SK-N-SH treated with all-trans-retinoic acid at 6 μM for 48 hours (cell line): ENCODE data around the gene JPH3.

Experiments used
- ARNTL ChIP-seq: fragments of 450-650 bp; formaldehyde crosslinking; IDR thresholded peaks from 2 replicates; pipeline ENCODE4 v1.5.0; 2020; ENCODE audit warnings: low read depth, mild to moderate bottlenecking, moderate library complexity, borderline replicate concordance
- BACH2 ChIP-seq: fragments of 250-450 bp; sonication (Bioruptor Pico); IDR thresholded peaks from 2 replicates; pipeline ENCODE4 v1.9.0; 2021; ENCODE audit warnings: mild to moderate bottlenecking, borderline replicate concordance
- CSRNP3 ChIP-seq: fragments of 250-450 bp; sonication (Bioruptor Pico); IDR thresholded peaks from 2 replicates; pipeline ENCODE4 v1.5.1; 2021; ENCODE audit warnings: mild to moderate bottlenecking, moderate library complexity
- TOX ChIP-seq: fragments of 250-450 bp; sonication (Bioruptor Pico); IDR thresholded peaks from 2 replicates; pipeline ENCODE4 v1.8.0; 2021; ENCODE audit warnings: mild to moderate bottlenecking, moderate library complexity, borderline replicate concordance
- ZC3H10 ChIP-seq: fragments of 250-450 bp; sonication (Bioruptor Pico); IDR thresholded peaks from 2 replicates; pipeline ENCODE4 v1.5.1; 2021; ENCODE audit warnings: mild to moderate bottlenecking, moderate library complexity
- ZFP3 ChIP-seq: fragments of 250-450 bp; sonication (Bioruptor Pico); IDR thresholded peaks from 2 replicates; pipeline ENCODE4 v1.5.0; 2020; ENCODE audit warnings: mild to moderate bottlenecking, moderate library complexity
- ZFP30 ChIP-seq: fragments of 450-650 bp; formaldehyde crosslinking; IDR thresholded peaks from 2 replicates; pipeline ENCODE4 v1.5.0; 2022; ENCODE audit warnings: mild to moderate bottlenecking, moderate library complexity
- ZNF565 ChIP-seq: fragments of 450-650 bp; formaldehyde crosslinking; conservative IDR thresholded peaks from 2 replicates; pipeline ENCODE4 v1.5.0; 2020; ENCODE audit warnings: low read depth, mild to moderate bottlenecking, moderate library complexity
- ZNF70 ChIP-seq: fragments of 450-650 bp; formaldehyde crosslinking; IDR thresholded peaks from 2 replicates; pipeline ENCODE4 v1.5.0; 2020; ENCODE audit warnings: mild to moderate bottlenecking, moderate library complexity

DNA sequence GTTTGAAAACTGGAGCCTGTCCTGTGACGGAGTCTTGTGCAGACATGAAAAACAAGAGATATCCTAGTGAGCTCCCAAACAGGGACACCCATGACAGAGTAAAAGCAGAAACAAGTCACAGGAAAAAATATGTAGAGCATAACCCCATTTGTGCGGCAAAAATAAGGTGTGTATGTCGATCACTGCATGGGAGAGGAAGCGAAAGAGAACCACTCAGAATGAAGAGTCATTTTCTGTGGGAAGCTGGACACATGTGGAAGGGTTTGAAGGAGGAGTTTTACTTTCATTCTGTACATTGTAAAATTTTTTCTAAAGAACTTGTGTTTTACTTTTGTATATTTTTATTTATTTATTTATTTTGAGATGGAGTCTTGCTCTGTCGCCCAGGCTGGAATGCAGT lies 72.1 kb downstream of the JPH3 start:
- TF ChIP-seq ZNF70 (no peak), ZNF565 (CRISPR knock-in tag) (no peak), ZC3H10 (no peak), TOX (CRISPR knock-in tag) (no peak), ZFP30 (CRISPR knock-in tag) (no peak), BACH2 (no peak), ARNTL (CRISPR knock-in tag) (no peak), CSRNP3 (CRISPR knock-in tag) (no peak), ZFP3 (no peak)
